ENCODE data around the gene JAK2.
"Not testable (repeated sequence)": the region's sequence is repeated elsewhere in the genome, so short reads cannot be mapped to it uniquely, and the experiment has no call there.

JAK2 gene

DNA sequence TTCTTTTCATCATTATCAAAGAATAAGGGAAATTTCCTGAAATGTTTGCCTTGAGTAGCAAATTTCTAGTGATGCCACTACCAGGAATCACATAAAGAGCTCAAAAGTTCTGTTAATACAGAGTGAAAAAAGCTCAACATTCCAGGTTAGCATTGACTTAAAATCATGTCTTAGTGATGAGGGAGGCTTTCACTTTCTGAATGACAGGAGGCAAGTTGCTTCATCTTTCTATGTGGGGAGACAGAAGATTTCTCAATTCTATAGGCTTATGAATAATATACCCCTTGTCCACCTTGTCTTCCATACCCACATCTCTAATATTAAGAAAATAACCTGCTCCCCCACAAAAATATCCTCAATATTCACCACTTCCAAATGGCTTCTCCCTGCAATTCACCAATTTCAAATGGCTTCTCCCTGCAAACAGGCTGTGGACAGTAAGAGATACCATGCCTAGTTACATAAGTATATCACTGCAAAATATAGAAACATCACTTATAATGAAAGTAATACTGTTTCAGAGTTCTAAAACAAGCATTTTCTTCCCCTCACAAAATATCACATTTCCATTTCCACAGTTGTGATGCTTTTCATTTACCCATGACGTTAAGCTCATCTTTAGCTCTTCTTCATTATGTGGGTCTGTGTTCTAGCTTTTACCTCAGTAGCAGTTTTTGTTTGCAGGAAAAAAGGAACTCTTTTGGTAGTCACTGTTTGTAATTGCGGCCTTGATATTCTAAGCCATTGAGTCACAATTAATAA, 2.2 kb upstream of the JAK2 start:
- no peak for DNase-seq

DNA sequence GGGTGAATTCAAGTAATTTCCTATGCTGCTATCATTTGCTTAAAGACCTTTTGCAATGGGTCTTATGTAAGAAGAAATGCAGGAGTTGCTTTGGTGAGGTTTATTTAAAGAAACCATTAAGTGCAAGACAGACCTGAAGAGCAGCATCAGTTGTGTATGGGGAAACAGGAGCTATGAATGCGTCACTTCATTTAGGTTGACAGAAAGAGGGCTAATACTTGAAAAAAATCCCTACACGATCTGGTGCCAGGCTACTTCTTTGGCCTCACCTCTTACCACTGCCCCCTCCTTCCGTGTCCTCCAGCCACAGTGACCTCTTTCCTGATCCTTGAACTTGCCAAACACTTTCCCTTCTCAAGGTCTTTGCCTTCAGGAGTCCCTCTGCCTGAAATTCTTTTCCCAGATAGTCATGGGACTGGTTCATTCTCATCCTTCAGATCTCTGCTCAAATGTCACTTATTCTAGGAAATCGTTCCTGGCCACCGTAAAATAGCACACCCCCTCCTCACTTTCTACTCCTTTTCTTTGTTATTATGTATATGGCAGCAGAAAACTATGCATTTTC, 1.4 kb upstream of the JAK2 start:
- no peak for DNase-seq

GRCh38 chr9:4984171-4984620, 876 bp upstream of the JAK2 start:
- peak; percentile 68 for DNase-seq

GRCh38 chr9:4985386-4986266, 554 bp downstream of the JAK2 start:
- no peak for DNase-seq

GRCh38 chr9:4986296-4986695, 1.2 kb downstream of the JAK2 start:
- DNase-seq, result no peak

- DNase-seq, result no peak
Measured at GRCh38 chr9:4986783-4987182, 1.7 kb downstream of the JAK2 start.

GRCh38 chr9:4987961-4988421, 2.9 kb downstream of the JAK2 start:
- peak; percentile 73 for DNase-seq

- no peak for DNase-seq
Measured at GRCh38 chr9:4992872-4993271, 7.8 kb downstream of the JAK2 start.

GRCh38 chr9:4994166-4994890, 9.3 kb downstream of the JAK2 start:
- DNase-seq, result no peak

GRCh38 chr9:4997196-4997595, 12.1 kb downstream of the JAK2 start:
- DNase-seq, result no peak

GRCh38 chr9:4997631-4998030, 12.6 kb downstream of the JAK2 start:
- DNase-seq, result no peak

DNA sequence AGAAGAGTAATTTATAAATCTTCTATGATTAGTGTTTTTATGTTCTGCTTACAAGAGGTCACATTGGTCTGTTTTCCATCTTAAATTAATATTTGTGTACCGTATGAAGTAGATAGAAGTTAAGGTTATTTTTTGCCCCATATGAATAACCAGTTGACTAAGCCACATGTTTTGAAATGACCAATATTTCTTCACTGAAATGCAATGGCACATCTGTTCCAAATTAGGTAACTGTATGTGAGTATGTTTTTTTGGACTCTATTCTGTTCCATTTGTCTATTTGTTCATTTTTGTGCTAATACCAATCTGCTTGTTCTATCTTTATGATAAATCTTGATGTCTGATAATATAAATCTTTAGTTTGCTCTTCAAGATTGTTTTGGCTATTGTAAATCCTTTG, 17.7 kb downstream of the JAK2 start:
- DNase-seq, result no peak

GRCh38 chr9:5004481-5004880, 19.4 kb downstream of the JAK2 start:
- DNase-seq, result no peak

DNA sequence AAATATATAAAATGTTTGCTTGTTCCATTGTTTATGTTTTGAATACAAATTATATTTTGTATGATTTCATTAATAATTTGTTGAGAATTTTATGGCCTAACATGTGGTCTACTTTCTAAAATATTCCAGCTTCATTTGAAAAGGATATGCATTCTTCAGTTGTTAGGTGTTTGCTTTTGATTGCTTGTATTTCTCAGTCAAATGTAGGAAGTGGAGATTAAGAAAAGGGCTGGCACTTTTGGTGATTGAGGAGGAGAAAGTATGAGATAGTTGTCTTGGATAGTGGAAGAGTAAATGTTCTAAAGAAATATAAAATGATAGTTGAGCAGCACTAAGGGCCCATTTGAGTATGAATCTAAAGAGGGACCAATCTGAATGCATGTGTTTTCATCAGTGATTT, 23.1 kb downstream of the JAK2 start:
- DNase-seq, result no peak

DNA sequence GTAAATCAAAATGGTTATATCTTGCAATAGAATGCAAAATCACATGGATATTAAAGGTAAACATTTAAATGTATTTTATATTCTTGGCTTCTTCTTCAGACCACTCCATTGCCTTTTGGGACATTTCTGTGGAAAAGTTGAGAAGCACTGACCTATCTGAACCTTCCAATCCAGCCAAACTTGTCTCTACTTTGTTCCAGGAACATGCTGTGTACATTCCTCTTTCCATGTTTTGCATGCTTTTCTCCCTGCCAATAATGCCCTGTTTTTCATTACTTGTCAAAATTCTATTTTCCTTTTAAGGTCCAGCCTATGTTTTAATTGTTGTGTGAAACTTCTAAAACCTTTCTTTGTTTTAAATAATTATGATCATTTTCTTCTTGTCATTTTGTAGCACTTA, 28.3 kb downstream of the JAK2 start:
- DNase-seq, result no peak

DNA sequence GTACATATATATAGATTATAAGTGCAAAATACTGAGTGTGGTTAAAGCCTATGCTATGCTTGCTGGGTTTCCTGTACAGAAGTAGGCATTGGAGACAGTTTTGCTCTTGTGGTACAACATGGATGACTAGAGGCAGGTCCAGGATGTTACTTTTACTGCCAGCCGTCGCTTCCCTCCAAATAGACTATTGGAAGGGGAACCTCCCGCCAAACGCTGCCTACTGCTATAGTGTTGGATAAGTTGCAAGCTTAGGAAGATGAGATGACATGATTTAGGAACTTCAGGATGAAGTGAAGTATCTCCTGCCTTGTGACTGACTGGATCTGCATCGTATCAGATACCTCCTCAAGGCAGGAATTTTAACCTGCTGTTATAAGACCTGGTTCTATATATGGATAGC, 30.9 kb downstream of the JAK2 start:
- no peak for DNase-seq

DNA sequence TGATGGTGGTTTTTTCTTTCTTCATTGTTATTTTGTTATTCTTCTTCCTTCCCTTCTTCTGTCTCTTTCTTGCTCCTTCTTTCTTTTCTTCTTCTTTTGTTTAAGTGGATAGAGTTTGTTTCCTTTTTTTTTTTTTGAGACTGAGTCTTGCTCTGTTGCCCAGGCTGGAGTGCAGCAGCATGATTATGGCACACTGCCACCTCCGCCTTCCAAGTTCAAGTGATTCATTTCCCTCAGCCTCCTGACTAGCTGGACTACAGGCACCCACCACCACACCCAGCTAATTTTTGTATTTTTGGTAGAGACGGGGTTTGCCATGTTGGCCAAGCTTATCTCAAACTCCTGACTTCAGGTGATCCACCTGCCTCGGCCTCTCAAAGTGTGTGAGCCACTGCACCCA, 40.3 kb downstream of the JAK2 start:
- no peak for DNase-seq

DNA sequence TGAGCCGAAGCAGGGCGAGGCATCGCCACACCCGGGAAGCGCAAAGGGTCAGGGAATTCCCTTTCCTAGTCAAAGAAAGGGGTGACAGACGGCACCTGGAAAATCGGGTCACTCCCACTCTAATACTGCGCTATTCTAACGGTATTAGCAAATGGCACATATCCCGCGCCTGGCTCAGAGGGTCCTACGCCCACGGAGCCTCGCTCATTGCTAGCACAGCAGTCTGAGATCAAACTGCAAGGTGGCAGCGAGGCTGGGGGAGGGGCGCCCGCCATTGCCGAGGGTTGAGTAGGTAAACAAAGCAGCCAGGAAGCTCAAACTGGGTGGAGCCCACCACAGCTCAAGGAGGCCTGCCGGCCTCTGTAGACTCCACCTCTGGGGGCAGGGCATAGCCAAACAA, 46.9 kb downstream of the JAK2 start:
- DNase-seq, result not testable (repeated sequence)

DNA sequence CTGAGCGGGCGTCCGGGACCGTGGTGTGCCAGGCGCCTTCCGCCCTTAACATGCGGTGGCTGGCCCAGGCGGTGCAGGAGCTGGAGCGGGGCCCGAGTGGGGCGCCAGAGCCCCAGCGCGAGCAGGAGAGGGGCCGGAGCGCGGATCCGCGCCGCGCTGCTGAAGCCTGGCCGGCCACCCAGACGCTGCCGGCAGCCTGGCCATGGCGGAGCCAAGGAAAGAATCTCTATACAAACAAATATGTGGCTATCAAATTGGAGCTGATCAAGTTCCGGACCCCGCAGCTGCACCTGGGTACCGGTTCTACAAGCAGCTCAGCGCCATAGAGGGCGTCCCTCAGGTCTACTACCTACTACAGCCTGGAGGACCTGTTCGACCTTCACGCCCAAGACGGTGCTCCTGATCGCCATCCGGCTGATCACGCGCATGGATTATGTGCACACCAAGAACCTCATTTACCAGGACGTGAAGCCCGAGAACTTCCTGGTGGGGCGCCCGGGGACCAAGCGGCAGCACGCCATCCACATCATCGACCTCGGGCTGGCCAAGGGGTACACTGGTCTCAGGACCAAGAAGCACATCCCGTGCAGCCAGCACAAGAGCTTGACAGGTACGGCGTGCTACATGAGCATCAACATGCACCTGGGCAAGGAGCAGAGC, 55.8 kb downstream of the JAK2 start:
- no peak for DNase-seq

DNA sequence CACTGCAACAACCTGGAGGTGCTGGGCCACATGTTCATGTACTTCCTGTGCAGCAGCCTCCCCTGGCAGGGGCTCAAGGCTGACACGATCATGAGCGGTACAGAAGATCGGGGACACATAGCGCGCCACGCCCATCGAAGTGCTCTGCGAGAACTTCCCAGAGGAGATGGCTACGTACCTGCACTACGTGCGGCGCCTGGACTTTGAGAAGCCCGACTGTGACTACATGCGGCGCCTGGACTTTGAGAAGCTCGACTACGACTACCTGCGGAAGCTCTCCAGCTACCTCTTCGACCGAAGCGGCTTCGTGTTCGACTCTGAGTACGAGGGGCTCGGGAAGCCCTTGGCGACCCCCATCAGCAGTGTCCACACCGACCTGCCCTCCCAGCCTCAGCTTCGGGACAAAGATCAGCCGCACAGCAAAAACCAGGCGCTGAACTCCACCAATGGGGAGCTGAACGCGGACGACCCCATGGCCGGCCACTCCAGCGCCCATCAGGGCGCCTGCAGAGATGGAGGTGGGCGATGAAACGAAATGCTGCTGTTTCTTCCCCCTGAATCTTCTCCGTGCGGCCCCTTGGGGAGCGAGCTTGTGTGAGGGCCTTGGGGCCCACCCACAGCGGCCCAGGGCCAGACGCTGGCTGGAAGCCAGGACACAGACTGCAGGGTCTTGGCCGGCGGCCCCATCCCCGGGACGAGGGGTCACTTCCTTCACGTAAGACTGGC, 56.5 kb downstream of the JAK2 start:
- DNase-seq, result no peak

DNA sequence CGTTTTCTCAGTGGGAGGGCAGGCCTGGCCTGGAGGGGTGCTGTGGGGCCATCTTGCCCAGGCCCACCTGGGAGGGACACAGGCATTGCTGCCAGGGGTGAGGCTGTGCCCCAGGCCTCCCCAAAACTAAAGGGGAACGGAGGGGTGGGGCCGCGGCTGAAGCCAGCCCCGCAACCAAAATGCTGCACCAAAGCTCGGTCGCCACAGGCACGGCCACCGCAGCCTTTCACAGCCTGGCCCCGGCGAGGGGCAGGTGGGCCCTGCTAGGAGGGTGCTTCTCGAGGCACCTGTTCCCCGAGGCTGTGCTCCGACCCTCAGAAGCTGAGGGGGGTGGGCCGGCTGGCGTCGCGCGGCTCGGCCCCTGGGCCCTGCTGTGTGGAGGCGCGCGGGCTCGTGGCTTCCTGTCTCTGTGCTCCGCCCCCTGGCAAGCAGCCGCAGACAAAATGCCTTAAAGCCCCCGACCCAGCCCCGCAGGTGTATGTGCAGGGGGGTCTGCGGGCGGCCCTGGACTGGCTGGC, 57.6 kb downstream of the JAK2 start:
- DNase-seq, result no peak

DNA sequence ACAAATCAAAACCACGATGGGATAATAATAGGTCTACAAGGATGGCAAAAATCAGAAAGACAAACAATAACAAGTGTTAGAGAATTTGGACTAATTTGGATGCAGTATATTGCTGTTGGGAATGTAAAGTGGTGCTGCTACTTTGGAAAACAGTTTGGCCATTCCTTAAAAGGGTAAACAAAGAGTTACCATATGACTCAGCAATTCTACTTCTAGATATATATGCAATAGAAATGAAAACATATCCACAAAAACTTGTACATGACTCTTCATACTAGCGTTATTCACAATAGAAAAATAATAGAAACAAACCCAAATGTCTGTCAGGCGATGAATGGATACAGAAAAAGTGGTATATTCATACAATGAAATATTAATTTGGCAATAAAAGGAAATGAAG, 58.3 kb downstream of the JAK2 start:
- DNase-seq, result no peak

Measured in NCI-H1694 treated with DMSO at 0.1 percent for 48 hours (cell line).